ENCODE results near the gene MARS2.
"Not testable (repeated sequence)": the region's sequence is repeated elsewhere in the genome, so short reads cannot be mapped to it uniquely, and the experiment has no call there.

DNA sequence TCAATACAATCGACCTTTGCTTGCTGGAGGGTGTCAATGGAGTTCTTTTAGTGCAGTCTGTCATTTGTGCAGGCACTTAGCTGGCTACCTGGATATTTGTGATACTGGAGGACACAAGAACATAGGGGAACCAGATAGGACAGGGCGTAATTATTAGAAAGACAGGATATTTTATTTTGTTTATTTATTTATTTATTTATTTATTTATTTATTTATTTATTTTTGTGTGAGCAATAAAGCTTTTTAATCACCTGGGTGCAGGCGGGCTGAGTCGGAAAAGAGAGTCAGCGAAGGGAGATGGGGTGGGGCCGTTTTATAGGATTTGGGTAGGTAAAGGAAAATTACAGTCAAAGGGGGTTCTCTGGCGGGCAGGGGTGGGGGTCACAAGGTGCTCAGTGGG lies 4.0 kb downstream of the MARS2 start:
- not testable (repeated sequence) for TF ChIP-seq CTCF (IDR thresholded peaks at IDR 0.05; ENCODE audit: low read depth, low read length); EZH2phosphoT487 (IDR thresholded peaks at IDR 0.05; ENCODE audit: low read depth)
